Caco-2 (cell line): ENCODE measurements around the gene DPH2. TPM values are rescaled to one million over a fixed set of nuclear protein-coding genes. Genes with fewer than 3 reads are reported as not detected.

ENCODE experiments used
- BruUV-seq: library from RNA; stranded (reverse); fragments of 400-500 nt; replicated peaks from 2 replicates; lab custom pipeline; 2021; lab: Mats Ljungman, UMichigan
- CTCF ChIA-PET: fragments of 300-600 bp; sonication (Branson Sonifier 250); formaldehyde crosslinking; loops from one replicate; lab custom pipeline; 2022; ENCODE audit warnings: antibody characterized with exemption; lab: Charles Lee
- POLR2A ChIA-PET: fragments of 300-600 bp; sonication (Branson Sonifier 250); formaldehyde crosslinking; loops from one replicate; lab custom pipeline; 2022; ENCODE audit warnings: antibody characterized with exemption; lab: Charles Lee
- DNase-seq, 2 experiments: peaks; one replicate each; pipeline versions ENCODE4 v3.0.0 to v3.0.0-alpha.2; 2020 to 2022
- H3K27me3 ChIP-seq: replicated peaks from 2 replicates; pipeline ENCODE4 v1.6.0; 2011; ENCODE audit warnings: low read length; ENCODE audit not compliant: control insufficient read depth, insufficient read depth
- H3K36me3 ChIP-seq: 2 replicates; pipeline ENCODE4 v1.5.1; 2011; ENCODE audit warnings: low read length; ENCODE audit not compliant: control insufficient read depth, insufficient read depth
- H3K4me1 ChIP-seq: fragments of 250-450 bp; sonication (Bioruptor Pico); 2 replicates; pipeline ENCODE4 v1.5.1; 2020; ENCODE audit warnings: mild to moderate bottlenecking
- H3K4me3 ChIP-seq: 2 replicates; pipeline ENCODE4 v1.5.1; 2011; ENCODE audit warnings: low read depth, mild to moderate bottlenecking, control low read depth, low read length
- H3K9me3 ChIP-seq: fragments of 250-450 bp; sonication (Bioruptor Pico); 2 replicates; pipeline ENCODE4 v1.5.1; 2020; ENCODE audit warnings: mild to moderate bottlenecking, moderate library complexity
- H3K27ac Mint-ChIP-seq: one replicate; pipeline ENCODE4 v1.8.0; 2022; ENCODE audit warnings: mixed read lengths; ENCODE audit not compliant: unreplicated experiment
- H3K27me3 Mint-ChIP-seq: one replicate; pipeline ENCODE4 v1.8.0; 2022; ENCODE audit warnings: mixed read lengths; ENCODE audit not compliant: insufficient read depth, unreplicated experiment
- H3K36me3 Mint-ChIP-seq: one replicate; pipeline ENCODE4 v1.8.0; 2022; ENCODE audit warnings: mild to moderate bottlenecking, mixed read lengths; ENCODE audit not compliant: insufficient read depth, unreplicated experiment
- H3K4me1 Mint-ChIP-seq: one replicate; pipeline ENCODE4 v1.8.0; 2022; ENCODE audit warnings: low read depth, mixed read lengths; ENCODE audit not compliant: unreplicated experiment
- H3K4me3 Mint-ChIP-seq: one replicate; pipeline ENCODE4 v1.8.0; 2022; ENCODE audit warnings: mild to moderate bottlenecking, moderate library complexity, mixed read lengths; ENCODE audit not compliant: unreplicated experiment
- H3K9me3 Mint-ChIP-seq: one replicate; pipeline ENCODE4 v1.8.0; 2022; ENCODE audit warnings: mixed read lengths; ENCODE audit not compliant: unreplicated experiment
- CTCF ChIP-seq, 2 experiments: fragments of 200-600 bp in 1 of 2; IDR thresholded peaks; 1 replicate in 1 of 2; 2 replicates in 1 of 2; pipeline versions ENCODE4 v1.5.1 to v1.8.0; 2011 to 2022; ENCODE audit warnings: antibody characterized with exemption in 1 of 2, control low read depth in 1 of 2, inconsistent platforms in 1 of 2, low read depth in 1 of 2, low read length in 1 of 2, mild to moderate bottlenecking in 1 of 2, moderate library complexity in 1 of 2; ENCODE audit not compliant: insufficient read depth in 1 of 2, severe bottlenecking in 1 of 2, unreplicated experiment in 1 of 2
- intact Hi-C: fragments of 100-400 bp; cut with micrococcal nuclease; formaldehyde crosslinking; loops from one replicate; pipeline ENCODE4 v1.10.0; 2022; ENCODE audit not compliant: unreplicated experiment
- total RNA-seq: library from RNA; stranded (reverse); gene quantifications from 2 replicates; pipeline ENCODE4 v1.2.3, GENCODE V29; 2022

Gene DPH2
- total RNA-seq, 1 experiment from 2014 or later, result 29.0 TPM

GRCh38 chr1:43978264-43978550, 8.4 kb downstream of the DPH2 start:
- Mint-ChIP-seq H3K36me3 (peaks cover 45% of the 10 kb centered on the region), H3K4me1 (peaks cover 24% of the 10 kb centered on the region), H3K4me3 (peak overlapping the region; percentile 91), H3K27ac (no peak overlapping the region), H3K27me3 (no peaks in the 10 kb centered on the region), H3K9me3 (no peaks in the 10 kb centered on the region)
- CTCF ChIA-PET, result no interaction called here
- DNase-seq, result no peak
- intact Hi-C loops, result no loop called here
- POLR2A ChIA-PET, result no interaction called here
- H3K4me1 ChIP-seq, result peaks cover 21% of the 10 kb centered on the region
- H3K9me3 ChIP-seq, result no peaks in the 10 kb centered on the region
- no peaks in the 10 kb centered on the region for H3K27me3 ChIP-seq
- peaks cover 3% of the 10 kb centered on the region for H3K36me3 ChIP-seq
- peak overlapping the region; percentile 80 for H3K4me3 ChIP-seq
- no peak for TF ChIP-seq CTCF (IDR thresholded peaks at IDR 0.05; ENCODE audit: insufficient read depth in 1 of 2, low read depth in 1 of 2, low read length in 1 of 2, severe bottlenecking in 1 of 2, unreplicated experiment in 1 of 2)
- no TSS peak for BruUV-seq

GRCh38 chr1:43978551-43979260, 8.9 kb downstream of the DPH2 start, which contains the start of gene B4GALT2:
B4GALT2 (plus strand) TSS chr1:43979210; CDS start chr1:43981161, 1,951 bp downstream.
- no TSS peak for BruUV-seq
- DNase-seq, result peak in 1 of 2 experiments; percentile 58
- H3K9me3 ChIP-seq, result no peaks in the 10 kb centered on the region
- peaks cover 21% of the 10 kb centered on the region for H3K4me1 ChIP-seq
- H3K36me3 ChIP-seq, result peaks cover 3% of the 10 kb centered on the region
- H3K4me3 ChIP-seq, result peak within 1 kb of the TSS; percentile 80
- H3K27me3 ChIP-seq, result no peaks in the 10 kb centered on the region
- POLR2A ChIA-PET, result no interaction called here
- peaks cover 24% of the 10 kb centered on the region for H3K4me1 Mint-ChIP-seq
- intact Hi-C loops, result no loop called here
- H3K4me3 Mint-ChIP-seq, result peak within 1 kb of the TSS; percentile 91
- no peaks in the 10 kb centered on the region for H3K9me3 Mint-ChIP-seq
- CTCF ChIA-PET, result no interaction called here
- H3K36me3 Mint-ChIP-seq, result peaks cover 45% of the 10 kb centered on the region
- H3K27me3 Mint-ChIP-seq, result no peaks in the 10 kb centered on the region
- peak within 1 kb of the TSS; percentile 52 for H3K27ac Mint-ChIP-seq
- no peak for TF ChIP-seq CTCF (IDR thresholded peaks at IDR 0.05; ENCODE audit: insufficient read depth in 1 of 2, low read depth in 1 of 2, low read length in 1 of 2, severe bottlenecking in 1 of 2, unreplicated experiment in 1 of 2)

GRCh38 chr1:43979261-43979527, 9.4 kb downstream of the DPH2 start:
- CTCF ChIA-PET, result no interaction called here

More at GRCh38 chr1:43979261-43979527, 9.4 kb downstream of the DPH2 start:
- Histone ChIP-seq H3K4me3 (peak overlapping the region; percentile 80), H3K27me3 (no peaks in the 10 kb centered on the region), H3K36me3 (peaks cover 3% of the 10 kb centered on the region), H3K9me3 (no peaks in the 10 kb centered on the region), H3K4me1 (peaks cover 21% of the 10 kb centered on the region)
- Mint-ChIP-seq H3K27me3 (no peaks in the 10 kb centered on the region), H3K9me3 (no peaks in the 10 kb centered on the region), H3K27ac (no peak overlapping the region), H3K36me3 (peaks cover 41% of the 10 kb centered on the region), H3K4me3 (peak overlapping the region; percentile 75), H3K4me1 (peaks cover 24% of the 10 kb centered on the region)
- no peak for TF ChIP-seq CTCF (IDR thresholded peaks at IDR 0.05; ENCODE audit: insufficient read depth in 1 of 2, low read depth in 1 of 2, low read length in 1 of 2, severe bottlenecking in 1 of 2, unreplicated experiment in 1 of 2)
- intact Hi-C loops, result no loop called here
- no TSS peak for BruUV-seq
- DNase-seq, result no peak
- POLR2A ChIA-PET, result no interaction called here
